Activated B cell treated with CpG ODN at 0.5 μM for 24 hours (primary cell): ENCODE data around the gene C6orf163. TPM values are rescaled to one million over a fixed set of nuclear protein-coding genes. Genes with fewer than 3 reads are reported as not detected.

Source experiments
- ATAC-seq: fragments of 200-7000 bp; cut with Tn5 transposase; one replicate; pipeline ENCODE4 v1.10.0; 2021; ENCODE audit warnings: low read depth, mild to moderate bottlenecking, moderate library complexity
- CTCF ChIA-PET: fragments of 350-600 bp; sonication (Branson Sonifier 250); formaldehyde crosslinking; loops from one replicate; lab custom pipeline; 2021; ENCODE audit warnings: antibody characterized with exemption; lab: Charles Lee
- POLR2A ChIA-PET: fragments of 350-600 bp; sonication (Branson Sonifier 250); formaldehyde crosslinking; loops from one replicate; lab custom pipeline; 2021; ENCODE audit warnings: antibody characterized with exemption; lab: Charles Lee
- DNase-seq: peaks from one replicate; pipeline ENCODE4 v3.0.0; 2022
- H3K27ac Mint-ChIP-seq: one replicate; pipeline ENCODE4 v1.8.0; 2020; ENCODE audit warnings: mixed read lengths
- H3K27me3 Mint-ChIP-seq: one replicate; pipeline ENCODE4 v1.8.0; 2021; ENCODE audit warnings: mixed read lengths
- H3K36me3 Mint-ChIP-seq: one replicate; pipeline ENCODE4 v1.8.0; 2021; ENCODE audit warnings: low read depth, mixed read lengths
- H3K4me1 Mint-ChIP-seq: one replicate; pipeline ENCODE4 v1.8.0; 2021; ENCODE audit warnings: mixed read lengths
- H3K4me3 Mint-ChIP-seq: one replicate; pipeline ENCODE4 v1.8.0; 2020; ENCODE audit warnings: mild to moderate bottlenecking, mixed read lengths
- H3K9me3 Mint-ChIP-seq: one replicate; pipeline ENCODE4 v1.8.0; 2020; ENCODE audit warnings: mixed read lengths
- intact Hi-C: fragments of 100-400 bp; cut with micrococcal nuclease; formaldehyde crosslinking; loops from one replicate; pipeline ENCODE4 v1.15.1; 2024
- total RNA-seq: library from RNA; stranded (reverse); gene quantifications from 2 replicates; pipeline ENCODE4 v1.2.3, GENCODE V29; 2022
- TF ChIP-seq, protein P1 (sequence below): fragments of 200-600 bp; IDR thresholded peaks from one replicate; pipeline ENCODE4 v1.8.0; 2022; ENCODE audit warnings: antibody characterized with exemption, mild to moderate bottlenecking

C6orf163 gene
- total RNA-seq, 1 donor from 2014 or later = 6.8 TPM

DNA sequence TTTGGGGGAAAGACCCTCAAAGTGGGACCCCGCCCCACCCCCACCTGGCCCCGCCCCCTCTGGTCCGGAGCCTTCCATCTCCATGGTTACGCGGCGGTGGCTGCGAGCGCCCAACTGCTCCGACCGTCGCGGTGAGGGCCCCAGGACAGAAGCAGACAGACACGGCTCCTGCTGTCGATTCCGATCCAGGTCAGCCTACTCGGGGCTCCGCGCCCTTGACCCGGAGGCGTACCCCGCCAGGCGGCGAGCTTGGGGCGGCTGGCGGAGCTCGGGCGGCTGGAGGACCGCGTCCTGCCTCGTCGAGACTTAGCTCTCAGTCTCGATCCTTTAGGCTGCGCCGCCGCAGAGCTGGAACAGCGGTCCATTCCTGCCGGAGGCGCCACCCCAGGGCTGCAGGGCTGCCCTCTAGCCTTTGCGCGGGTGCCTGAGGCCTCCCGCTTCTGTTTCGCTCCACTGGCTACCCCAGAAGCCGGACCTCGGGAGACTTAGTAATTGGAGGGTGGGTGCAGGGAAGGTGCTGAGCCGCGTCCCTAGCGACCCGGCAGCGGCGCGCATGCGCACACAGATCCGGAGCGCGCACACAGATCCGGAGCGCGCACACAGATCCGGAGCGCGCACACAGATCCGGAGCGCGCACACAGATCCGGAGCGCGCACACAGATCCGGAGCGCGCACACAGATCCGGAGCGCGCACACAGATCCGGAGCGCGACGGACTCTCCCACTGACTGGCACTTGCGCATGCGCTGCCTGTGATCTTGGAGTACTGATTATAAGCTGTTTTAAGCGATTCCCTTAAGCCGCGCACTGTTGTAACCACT lies 63.5 kb downstream of the C6orf163 start, which contains the start of gene CFAP206:
Gene CFAP206, plus strand, starts transcription at position 72 of the 820 bp plus-strand sequence. CDS start 1,868 bp downstream, outside the sequence.
- peaks cover 8% of the 10 kb centered on the region for H3K27me3 Mint-ChIP-seq
- TF ChIP-seq, protein P1, sequence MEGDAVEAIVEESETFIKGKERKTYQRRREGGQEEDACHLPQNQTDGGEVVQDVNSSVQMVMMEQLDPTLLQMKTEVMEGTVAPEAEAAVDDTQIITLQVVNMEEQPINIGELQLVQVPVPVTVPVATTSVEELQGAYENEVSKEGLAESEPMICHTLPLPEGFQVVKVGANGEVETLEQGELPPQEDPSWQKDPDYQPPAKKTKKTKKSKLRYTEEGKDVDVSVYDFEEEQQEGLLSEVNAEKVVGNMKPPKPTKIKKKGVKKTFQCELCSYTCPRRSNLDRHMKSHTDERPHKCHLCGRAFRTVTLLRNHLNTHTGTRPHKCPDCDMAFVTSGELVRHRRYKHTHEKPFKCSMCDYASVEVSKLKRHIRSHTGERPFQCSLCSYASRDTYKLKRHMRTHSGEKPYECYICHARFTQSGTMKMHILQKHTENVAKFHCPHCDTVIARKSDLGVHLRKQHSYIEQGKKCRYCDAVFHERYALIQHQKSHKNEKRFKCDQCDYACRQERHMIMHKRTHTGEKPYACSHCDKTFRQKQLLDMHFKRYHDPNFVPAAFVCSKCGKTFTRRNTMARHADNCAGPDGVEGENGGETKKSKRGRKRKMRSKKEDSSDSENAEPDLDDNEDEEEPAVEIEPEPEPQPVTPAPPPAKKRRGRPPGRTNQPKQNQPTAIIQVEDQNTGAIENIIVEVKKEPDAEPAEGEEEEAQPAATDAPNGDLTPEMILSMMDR = no peak
- POLR2A ChIA-PET = interaction anchor here (0.5 to 1.9 kb wide), 7 partner anchors 10 to 1767 kb away, joined by 3 to 8 read pairs (median 6); partner anchors contain the start of genes AKIRIN2, ORC3, PNRC1 and RARS2
- intact Hi-C loops = loop anchor here (1.0 to 5.0 kb wide), 10 partner anchors 15 to 1729 kb away; partner anchors contain the start of genes AKIRIN2, ORC3, RNGTT and SLC35A1
- peak within 1 kb of the TSS; percentile 87 for H3K4me3 Mint-ChIP-seq
- H3K9me3 Mint-ChIP-seq = no peaks in the 10 kb centered on the region
- DNase-seq = peak; percentile 80
- peak; percentile 80 for ATAC-seq
- H3K4me1 Mint-ChIP-seq = peaks cover 9% of the 10 kb centered on the region
- CTCF ChIA-PET = interaction anchor here (0.6 to 1.1 kb wide), 2 partner anchors 15 to 346 kb away, joined by 3 to 10 read pairs; no protein-coding TSS in a partner anchor
- H3K36me3 Mint-ChIP-seq = no peaks in the 10 kb centered on the region
- H3K27ac Mint-ChIP-seq = peak within 1 kb of the TSS; percentile 79

DNA sequence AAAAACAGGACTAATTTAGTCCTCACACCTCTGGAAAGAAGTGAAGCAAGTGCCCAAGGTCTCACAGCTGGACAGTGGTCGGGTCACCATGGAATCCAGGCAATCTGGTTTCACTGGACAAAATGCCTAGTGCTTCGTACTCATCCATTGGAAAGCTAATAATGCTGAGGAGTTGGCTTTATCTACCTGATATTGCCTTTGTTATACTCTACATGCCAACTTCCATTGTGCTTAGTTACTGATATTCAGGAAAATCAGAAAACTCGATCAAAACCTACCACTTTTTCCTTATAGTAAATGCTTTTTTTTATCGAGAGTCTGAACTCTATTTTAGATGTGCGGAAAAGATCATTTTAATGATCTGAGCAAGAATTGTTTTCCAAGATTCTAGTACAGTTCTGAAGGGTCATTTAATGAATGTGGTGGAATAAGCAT lies 64.1 kb downstream of the C6orf163 start:
- Mint-ChIP-seq H3K9me3 (no peaks in the 10 kb centered on the region), H3K4me3 (peak overlapping the region; percentile 87), H3K27ac (peak overlapping the region; percentile 79), H3K4me1 (peaks cover 9% of the 10 kb centered on the region), H3K36me3 (no peaks in the 10 kb centered on the region), H3K27me3 (peaks cover 10% of the 10 kb centered on the region)
- DNase-seq (no peak), ATAC-seq (no peak)
- CTCF ChIA-PET = interaction anchor here (1.1 kb wide), 1 partner anchor 15 kb away, joined by 10 read pairs; no protein-coding TSS in a partner anchor
- intact Hi-C loops = loop anchor here (1.0 to 5.0 kb wide), 10 partner anchors 15 to 1730 kb away; partner anchors contain the start of genes AKIRIN2, ORC3, RNGTT and SLC35A1
- POLR2A ChIA-PET = interaction anchor here (0.7 to 1.9 kb wide), 5 partner anchors 62 to 1768 kb away, joined by 3 to 8 read pairs (median 7); partner anchors contain the start of genes ORC3, PNRC1, RARS2 and SLC35A1
- TF ChIP-seq, protein P1 = no peak

Other genes with a start within 250 kb of the C6orf163 start
- gene CGA, start 249.7 kb upstream of the C6orf163 start, total RNA-seq = not detected in 2 replicates
- 54.8 and 66.6 TPM in 2 replicates for gene ZNF292, start 189.2 kb upstream of the C6orf163 start, total RNA-seq
- gene SMIM8, start 22.2 kb upstream of the C6orf163 start, total RNA-seq = 11.1 and 14.4 TPM in 2 replicates
- not detected in 2 replicates for gene GJB7, start 15.5 kb upstream of the C6orf163 start, total RNA-seq
- 0.09 TPM in 1 of 2 replicates, not detected in the other for gene CFAP206, start 63.2 kb downstream of the C6orf163 start, total RNA-seq
- 7.5 and 8.7 TPM in 2 replicates for gene SLC35A1, start 128.2 kb downstream of the C6orf163 start, total RNA-seq
- 24.8 and 27.0 TPM in 2 replicates for gene RARS2, start 245.2 kb downstream of the C6orf163 start, total RNA-seq
- gene ORC3, start 245.3 kb downstream of the C6orf163 start, total RNA-seq = 24.6 and 27.7 TPM in 2 replicates